Ammon's horn (tissue), 1 donor: ENCODE data around the gene DENND1A.
"Not testable (repeated sequence)": the region's sequence is repeated elsewhere in the genome, so short reads cannot be mapped to it uniquely, and the experiment has no call there.

Source experiments
- DNase-seq: peaks from one replicate; pipeline ENCODE4 v3.0.0-alpha.2; 2016; ENCODE audit warnings: low spot score

Gene DENND1A

DNA sequence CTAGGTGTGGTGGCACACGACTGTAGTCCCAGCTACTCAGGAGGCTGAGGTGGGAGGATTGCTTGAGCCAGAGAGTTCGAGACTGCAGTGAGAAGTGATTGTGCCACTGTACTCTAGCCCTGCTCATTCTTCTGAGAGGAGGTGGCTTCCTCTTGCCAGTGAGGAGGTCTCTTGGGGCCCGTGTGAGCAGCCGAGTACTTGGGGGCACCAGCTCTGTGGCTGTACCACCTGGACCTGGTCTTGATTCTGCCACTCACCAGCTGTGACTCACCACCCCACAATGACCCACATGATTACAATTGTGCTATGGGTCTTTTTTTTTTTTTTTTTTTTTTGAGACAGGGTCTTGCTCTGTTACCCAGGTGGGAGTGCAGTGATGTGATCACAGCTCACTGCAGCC is 592.0 kb downstream of the DENND1A start:
- DNase-seq: no peak

DNA sequence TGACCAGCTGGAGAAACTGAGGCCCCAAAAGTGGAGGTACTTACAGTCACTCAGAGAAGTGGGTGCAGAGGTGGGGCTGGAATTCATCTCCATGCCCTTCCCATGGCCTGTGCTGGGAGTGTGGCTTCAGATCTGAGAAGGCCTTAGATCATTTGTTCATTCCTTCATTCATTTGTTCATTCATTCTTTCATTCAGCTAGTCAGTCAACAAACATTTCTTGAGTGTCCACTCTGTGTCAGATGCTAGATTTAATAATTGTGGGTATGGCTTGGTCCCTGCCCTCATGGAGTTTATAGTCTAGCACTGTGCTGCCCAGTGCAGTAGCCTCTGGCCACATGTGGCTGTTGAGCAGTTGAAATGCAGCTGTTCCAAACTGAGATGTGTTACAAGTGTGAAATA is 593.0 kb downstream of the DENND1A start:
- DNase-seq: no peak

GRCh38 chr9:123336449-123336848 is 593.5 kb downstream of the DENND1A start:
- DNase-seq: no peak

DNA sequence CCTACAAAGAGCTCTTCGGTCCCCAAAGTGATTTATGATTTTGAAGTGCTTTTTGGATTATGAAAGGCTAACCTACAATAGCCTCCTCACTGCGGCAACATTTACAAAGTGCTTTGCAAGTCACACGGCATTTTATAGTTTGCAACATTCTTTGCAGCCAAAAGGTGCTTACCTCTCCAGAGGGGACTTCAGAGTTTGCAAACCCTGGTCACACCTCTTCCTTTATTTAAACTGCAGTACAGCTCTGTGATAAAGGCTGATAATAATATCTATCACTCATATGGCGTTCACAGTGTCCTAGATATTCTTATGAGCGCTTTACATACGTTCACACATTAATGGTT is 594.0 kb downstream of the DENND1A start:
- no peak for DNase-seq

DNA sequence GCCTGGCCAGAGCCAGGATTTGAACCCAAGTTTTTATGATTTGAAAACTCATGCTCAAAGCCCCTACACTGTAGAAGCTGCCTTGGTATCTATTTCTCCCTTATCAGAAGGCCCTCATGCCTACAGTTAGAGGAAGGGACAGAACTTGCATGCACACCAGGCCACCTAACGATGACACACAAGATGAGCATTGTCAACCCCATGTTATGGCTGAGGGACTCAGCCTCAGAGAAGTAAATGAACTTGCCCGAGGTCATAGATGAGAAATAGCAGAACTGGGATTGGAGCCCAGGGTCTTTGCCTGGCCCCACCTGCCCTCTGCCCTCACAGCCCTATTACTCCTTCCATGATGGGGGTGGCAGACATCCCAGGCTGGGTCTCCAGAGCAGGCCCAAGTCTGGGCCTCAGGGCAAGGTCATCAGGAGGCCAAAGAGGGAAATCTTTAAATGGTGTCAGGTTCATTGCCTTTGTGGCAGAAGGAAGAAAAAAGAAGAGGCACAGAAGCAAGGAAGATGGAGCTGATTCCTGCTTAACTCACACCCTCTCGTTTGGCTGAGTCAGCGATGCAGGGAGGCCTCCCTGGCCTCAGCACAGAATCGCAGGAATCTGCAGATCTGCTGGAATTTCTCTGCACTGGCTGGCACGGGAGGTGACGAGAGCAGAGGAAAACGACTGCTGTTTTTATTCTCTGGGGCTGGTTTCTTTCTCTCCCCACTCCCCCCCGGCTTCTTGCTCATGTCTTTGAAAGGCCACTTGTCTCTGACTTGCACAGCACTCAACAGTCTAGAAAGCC is 594.5 kb downstream of the DENND1A start:
- no peak for DNase-seq

GRCh38 chr9:123334639-123335038 is 595.3 kb downstream of the DENND1A start:
- DNase-seq: no peak

DNA sequence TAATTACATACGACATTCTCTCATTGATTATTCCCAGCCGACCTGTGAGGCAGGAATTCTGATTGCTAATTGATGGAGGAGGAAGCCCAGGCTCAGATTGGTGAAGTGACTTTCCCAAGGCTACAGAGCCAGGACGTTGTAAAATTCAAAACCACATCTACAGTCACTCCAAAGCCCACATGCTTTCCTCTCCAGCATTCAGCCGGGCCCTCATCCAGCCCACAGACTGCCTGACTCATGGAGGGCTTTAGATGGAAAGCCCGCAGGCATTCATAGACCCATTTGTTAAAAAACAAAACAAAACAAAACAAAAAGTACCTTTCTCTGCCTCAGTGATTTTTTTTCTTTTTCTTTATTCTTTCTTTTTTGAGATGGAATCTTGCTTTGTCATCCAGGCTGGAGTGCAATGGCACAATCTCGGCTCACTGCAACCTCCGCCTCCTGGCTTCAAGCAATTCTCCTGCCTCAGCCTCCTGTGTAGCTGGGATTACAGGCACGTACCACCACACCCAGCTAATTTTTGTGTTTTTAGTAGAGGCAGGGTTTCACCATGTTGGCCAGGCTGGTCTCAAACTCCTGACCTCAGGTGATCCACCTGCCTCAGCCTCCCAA is 596.8 kb downstream of the DENND1A start:
- not testable (repeated sequence) for DNase-seq

DNA sequence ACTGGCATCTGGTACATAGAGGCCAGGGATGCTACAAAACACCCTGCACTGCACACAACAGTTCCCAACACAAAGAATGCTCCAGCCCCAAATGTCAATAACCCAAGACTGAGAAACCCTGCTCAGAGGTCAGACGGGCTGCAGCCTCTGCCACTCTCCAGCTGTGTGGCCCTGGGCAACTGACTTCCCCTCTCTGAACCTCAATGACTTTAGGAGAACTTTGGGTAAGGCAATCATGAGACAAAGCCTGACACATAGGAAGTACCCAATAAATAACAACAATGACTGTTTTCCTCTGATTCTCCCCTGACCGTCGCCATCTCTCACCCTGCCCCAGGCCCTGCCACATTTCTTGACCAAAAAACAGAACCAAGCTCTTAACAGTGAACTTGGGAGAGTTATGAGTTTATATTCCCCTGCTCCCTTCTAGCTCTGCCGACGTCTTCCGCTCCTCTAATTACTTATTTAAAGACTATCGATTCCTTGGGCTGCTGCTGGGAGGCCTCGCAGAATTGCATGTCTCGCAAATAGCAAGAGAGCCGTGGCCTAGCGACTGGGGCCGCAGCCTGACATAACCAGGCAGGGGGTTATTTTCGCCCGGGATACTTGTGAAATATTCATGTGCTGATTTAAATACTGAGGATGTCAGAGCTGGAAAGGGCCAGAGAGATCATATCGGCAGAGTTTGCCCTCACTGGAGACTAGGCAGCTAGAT is 598.4 kb downstream of the DENND1A start:
- DNase-seq: no peak
